Adipose tissue (tissue), 3 donors: ENCODE results near the gene TPRG1. TPM values are rescaled to one million over a fixed set of nuclear protein-coding genes. Genes with fewer than 3 reads are reported as not detected.
"Not testable (repeated sequence)": the region's sequence is repeated elsewhere in the genome, so short reads cannot be mapped to it uniquely, and the experiment has no call there.

Experiments used
- H3K27ac ChIP-seq: one replicate; pipeline ENCODE4 v1.5.1; 2013; ENCODE audit warnings: low read depth, low read length
- WGBS, 3 donors: extraction: QIAGEN DNeasy Blood & Tissue Kit; methylation state at CpG; one replicate each; pipeline ENCODE4 v1.1.7; 2013; 5-methylcytosine and 5-hydroxymethylcytosine counted together
- polyA plus RNA-seq, 3 donors: library from polyadenylated mRNA; stranded (reverse); fragments of 200-250 nt; gene quantifications; one replicate each; pipeline ENCODE4 v1.2.3, GENCODE V29; 2013
- donor health status: healthy with polysubstance abuse.
- donor health status: Bipolar disorder and iron deficiency.
- donor health status: healthy.

The TPRG1 gene
- polyA plus RNA-seq, 3 donors, result 0.91 to 17.4 (median 6.6) TPM

- no peak overlapping the region for H3K27ac ChIP-seq
- 22 to 44% (median 33%) methylated on average over 5 of the region's 5 CpGs for WGBS, 3 donors
These were observed 152.9 kb downstream of the TPRG1 start for GRCh38 chr3:189324538-189325138.

- no peak overlapping the region for H3K27ac ChIP-seq
- WGBS, 3 donors, result 73 to 82% (median 82%) methylated on average over 3 of the region's 3 CpGs
These were observed 153.7 kb downstream of the TPRG1 start for GRCh38 chr3:189325454-189325853.

GRCh38 chr3:189329630-189330029 is 157.9 kb downstream of the TPRG1 start:
- H3K27ac ChIP-seq, result not testable (repeated sequence)
- WGBS, 3 donors, result 96 to 98% (median 97%) methylated on average over 4 of the region's 4 CpGs

GRCh38 chr3:189330066-189330465 is 158.3 kb downstream of the TPRG1 start:
- WGBS, 3 donors, result 89 to 93% (median 91%) methylated on average over 4 of the region's 4 CpGs

GRCh38 chr3:189331002-189331418 is 159.2 kb downstream of the TPRG1 start:
- H3K27ac ChIP-seq, result no peak overlapping the region
- 81 to 83% (median 82%) methylated on average over 6 of the region's 6 CpGs for WGBS, 3 donors

More at GRCh38 chr3:189330066-189330465, 158.3 kb downstream of the TPRG1 start:
- no peak overlapping the region for H3K27ac ChIP-seq

- H3K27ac ChIP-seq, result no peak overlapping the region
- 70 to 87% (median 80%) methylated on average over 3 of the region's 3 CpGs for WGBS, 3 donors
These were observed 162.5 kb downstream of the TPRG1 start for GRCh38 chr3:189334064-189334920.

- H3K27ac ChIP-seq, result no peak overlapping the region
These were observed 165.9 kb downstream of the TPRG1 start for GRCh38 chr3:189337673-189338091.

- H3K27ac ChIP-seq, result no peak overlapping the region
- 87 to 93% (median 87%) methylated on average over 4 of the region's 4 CpGs for WGBS, 3 donors
These were observed 166.6 kb downstream of the TPRG1 start for GRCh38 chr3:189338366-189338765.

GRCh38 chr3:189339996-189340395 is 168.2 kb downstream of the TPRG1 start:
- H3K27ac ChIP-seq, result no peak overlapping the region
- WGBS, 3 donors, result 89 to 91% (median 91%) methylated on average over 5 of the region's 5 CpGs

- WGBS, 3 donors, result 72 to 80% (median 75%) methylated on average over 7 of the region's 7 CpGs
- no peak overlapping the region for H3K27ac ChIP-seq
These were observed 169.1 kb downstream of the TPRG1 start for GRCh38 chr3:189340680-189341460.

GRCh38 chr3:189342811-189343210 is 171.0 kb downstream of the TPRG1 start:
- H3K27ac ChIP-seq, result no peak overlapping the region
- 82 to 85% (median 84%) methylated on average over 1 of the region's 1 CpG for WGBS, 3 donors

- no peak overlapping the region for H3K27ac ChIP-seq
- 69 to 77% (median 72%) methylated on average over 5 of the region's 5 CpGs for WGBS, 3 donors
These were observed 173.2 kb downstream of the TPRG1 start for GRCh38 chr3:189344996-189345395.

GRCh38 chr3:189349772-189350171 is 178.0 kb downstream of the TPRG1 start:
- WGBS, 3 donors, result 58 to 62% (median 58%) methylated on average over 3 of the region's 3 CpGs
- no peak overlapping the region for H3K27ac ChIP-seq

GRCh38 chr3:189353318-189353965 is 181.7 kb downstream of the TPRG1 start:
- H3K27ac ChIP-seq, result no peak overlapping the region
- 90 to 92% (median 92%) methylated on average over 5 of the region's 5 CpGs for WGBS, 3 donors

- 64 to 83% (median 81%) methylated on average over 6 of the region's 6 CpGs for WGBS, 3 donors
- no peak overlapping the region for H3K27ac ChIP-seq
These were observed 182.5 kb downstream of the TPRG1 start for GRCh38 chr3:189353988-189354889.

- 53 to 78% (median 68%) methylated on average over 2 of the region's 2 CpGs for WGBS, 3 donors
- H3K27ac ChIP-seq, result no peak overlapping the region
These were observed 183.3 kb downstream of the TPRG1 start for GRCh38 chr3:189355115-189355480.

GRCh38 chr3:189355481-189356201 is 183.9 kb downstream of the TPRG1 start:
- 55 to 72% (median 61%) methylated on average over 6 of the region's 6 CpGs for WGBS, 3 donors

More at GRCh38 chr3:189355481-189356201, 183.9 kb downstream of the TPRG1 start:
- H3K27ac ChIP-seq, result no peak overlapping the region
